Osteoblast (primary cell): Measurements from ENCODE around the gene TMEM248. TPM values are rescaled to one million over a fixed set of nuclear protein-coding genes. Genes with fewer than 3 reads are reported as not detected.
"Not testable (repeated sequence)": the region's sequence is repeated elsewhere in the genome, so short reads cannot be mapped to it uniquely, and the experiment has no call there.

ENCODE experiments used
- DNase-seq: peaks from one replicate; pipeline ENCODE4 v3.0.0; 2011; ENCODE audit warnings: low spot score, mixed read lengths; ENCODE audit not compliant: insufficient read length; ENCODE audit errors: missing footprints
- H2AFZ ChIP-seq: 2 replicates; pipeline ENCODE4 v1.6.0; 2011; ENCODE audit warnings: mild to moderate bottlenecking, low read length
- H3K27ac ChIP-seq: 2 replicates; pipeline ENCODE4 v1.5.1; 2011; ENCODE audit warnings: mild to moderate bottlenecking, low read depth, low read length, moderate library complexity
- H3K27me3 ChIP-seq: 2 replicates; pipeline ENCODE4 v1.6.0; 2012; ENCODE audit warnings: mild to moderate bottlenecking, control low read depth, inconsistent platforms, low read length, moderate library complexity; ENCODE audit not compliant: insufficient read depth
- H3K36me3 ChIP-seq: 2 replicates; pipeline ENCODE4 v1.5.1; 2011; ENCODE audit warnings: mild to moderate bottlenecking, low read length, control low read depth, moderate library complexity; ENCODE audit not compliant: insufficient read depth
- H3K4me1 ChIP-seq: 2 replicates; pipeline ENCODE4 v1.5.1; 2011; ENCODE audit warnings: mild to moderate bottlenecking, low read length, control low read depth, moderate library complexity; ENCODE audit not compliant: insufficient read depth
- H3K4me2 ChIP-seq: 2 replicates; pipeline ENCODE4 v1.6.0; 2011; ENCODE audit warnings: mild to moderate bottlenecking, low read length; ENCODE audit not compliant: insufficient read depth
- H3K4me3 ChIP-seq: fragments of 200-600 bp; sonication (generic); 3 replicates; pipeline ENCODE4 v1.5.1; 2012; ENCODE audit warnings: mild to moderate bottlenecking, low read length, inconsistent platforms; ENCODE audit not compliant: insufficient read depth
- H3K79me2 ChIP-seq: 2 replicates; pipeline ENCODE4 v1.6.0; 2012; ENCODE audit warnings: mild to moderate bottlenecking, low read length, control low read depth, inconsistent platforms; ENCODE audit not compliant: insufficient read depth
- H3K9me3 ChIP-seq: 2 replicates; pipeline ENCODE4 v1.5.1; 2011; ENCODE audit warnings: low read depth, low read length, control low read depth
- H4K20me1 ChIP-seq: 2 replicates; pipeline ENCODE4 v1.6.0; 2012; ENCODE audit warnings: mild to moderate bottlenecking, low read length, control low read depth; ENCODE audit not compliant: insufficient read depth
- total RNA-seq: library from RNA; depleted of rRNA; stranded (reverse); fragments of >200 nt; gene quantifications from 2 replicates; pipeline ENCODE4 v1.2.3, GENCODE V29; 2012
- TF ChIP-seq, protein P1 (sequence below): IDR thresholded peaks from 2 replicates; pipeline ENCODE4 v1.5.1; 2011; ENCODE audit warnings: mild to moderate bottlenecking, low read depth, low read length, moderate library complexity; ENCODE audit errors: extremely low read depth

TMEM248 gene
- total RNA-seq, 1 donor: 118 TPM

DNA sequence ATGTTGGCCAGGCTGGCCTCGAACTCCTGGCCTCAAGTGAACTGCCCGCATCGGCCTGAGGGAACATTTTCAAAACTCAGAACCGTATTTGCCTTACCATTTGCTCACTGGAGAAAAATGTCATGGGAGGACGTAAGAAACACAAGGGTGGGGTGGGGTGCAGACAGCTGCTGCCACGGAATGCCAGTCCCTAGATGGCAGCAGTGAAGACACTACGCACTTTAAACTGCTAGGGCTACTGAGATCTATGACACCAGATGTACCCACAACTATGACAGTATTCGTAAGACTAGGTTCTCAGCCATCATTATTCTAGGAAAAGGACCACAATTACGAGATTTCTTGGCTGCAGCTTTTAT is 73.6 kb downstream of the TMEM248 start:
- DNase-seq, H3K9me3 ChIP-seq, H4K20me1 ChIP-seq, H3K4me1 ChIP-seq, H3K27me3 ChIP-seq: not testable (repeated sequence)
- Histone ChIP-seq H3K4me2 (peak overlapping the region; percentile 79), H3K4me3 (peak overlapping the region; percentile 86), H3K27ac (peak overlapping the region; percentile 97), H3K79me2 (peaks cover 31% of the 10 kb centered on the region), H2AFZ (peak overlapping the region; percentile 62), H3K36me3 (peaks cover 16% of the 10 kb centered on the region)
- TF ChIP-seq, protein P1, sequence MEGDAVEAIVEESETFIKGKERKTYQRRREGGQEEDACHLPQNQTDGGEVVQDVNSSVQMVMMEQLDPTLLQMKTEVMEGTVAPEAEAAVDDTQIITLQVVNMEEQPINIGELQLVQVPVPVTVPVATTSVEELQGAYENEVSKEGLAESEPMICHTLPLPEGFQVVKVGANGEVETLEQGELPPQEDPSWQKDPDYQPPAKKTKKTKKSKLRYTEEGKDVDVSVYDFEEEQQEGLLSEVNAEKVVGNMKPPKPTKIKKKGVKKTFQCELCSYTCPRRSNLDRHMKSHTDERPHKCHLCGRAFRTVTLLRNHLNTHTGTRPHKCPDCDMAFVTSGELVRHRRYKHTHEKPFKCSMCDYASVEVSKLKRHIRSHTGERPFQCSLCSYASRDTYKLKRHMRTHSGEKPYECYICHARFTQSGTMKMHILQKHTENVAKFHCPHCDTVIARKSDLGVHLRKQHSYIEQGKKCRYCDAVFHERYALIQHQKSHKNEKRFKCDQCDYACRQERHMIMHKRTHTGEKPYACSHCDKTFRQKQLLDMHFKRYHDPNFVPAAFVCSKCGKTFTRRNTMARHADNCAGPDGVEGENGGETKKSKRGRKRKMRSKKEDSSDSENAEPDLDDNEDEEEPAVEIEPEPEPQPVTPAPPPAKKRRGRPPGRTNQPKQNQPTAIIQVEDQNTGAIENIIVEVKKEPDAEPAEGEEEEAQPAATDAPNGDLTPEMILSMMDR: peak; percentile 40

DNA sequence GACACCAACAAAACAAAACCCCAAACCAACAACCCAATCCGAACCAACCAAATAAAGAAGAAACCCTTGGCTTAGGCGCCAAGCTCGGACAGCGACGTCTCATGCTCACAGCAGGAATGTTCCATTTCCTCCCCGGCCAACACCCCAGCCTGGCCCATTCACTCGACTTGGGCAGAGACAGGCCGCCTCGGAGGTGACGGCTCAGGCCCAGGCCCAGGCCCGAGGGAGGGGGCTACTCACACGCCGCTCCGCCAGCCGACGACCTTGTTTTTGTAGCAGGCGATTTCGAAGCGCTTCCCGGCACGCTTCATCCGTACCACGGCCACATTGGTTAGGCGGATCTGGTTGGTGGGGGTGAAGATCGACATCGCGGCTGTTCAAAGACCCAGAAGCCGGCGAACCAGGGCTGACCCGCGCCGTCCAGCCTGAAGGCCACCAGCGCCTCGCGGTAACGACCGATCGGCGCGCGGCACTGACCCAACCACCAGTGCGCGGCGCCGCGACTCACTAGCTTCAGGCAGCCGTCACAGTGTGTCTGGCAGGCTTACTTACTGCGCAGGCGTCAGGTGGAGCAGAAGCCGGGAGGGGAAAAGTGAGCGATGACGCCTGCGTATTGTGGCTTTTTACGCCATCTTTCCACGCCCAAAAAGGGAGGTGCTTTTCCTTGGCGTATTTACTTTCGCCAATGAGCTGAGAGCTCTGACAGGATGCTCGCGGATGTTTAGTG is 74.2 kb downstream of the TMEM248 start, which contains the start of gene SBDS:
Gene SBDS (minus strand): TSS at position 537 of the 727 bp plus-strand sequence. CDS start 169 bp downstream, at position 368.
- TF ChIP-seq, protein P1: peak; percentile 3
- peaks cover 16% of the 10 kb centered on the region for H3K36me3 ChIP-seq

DNA sequence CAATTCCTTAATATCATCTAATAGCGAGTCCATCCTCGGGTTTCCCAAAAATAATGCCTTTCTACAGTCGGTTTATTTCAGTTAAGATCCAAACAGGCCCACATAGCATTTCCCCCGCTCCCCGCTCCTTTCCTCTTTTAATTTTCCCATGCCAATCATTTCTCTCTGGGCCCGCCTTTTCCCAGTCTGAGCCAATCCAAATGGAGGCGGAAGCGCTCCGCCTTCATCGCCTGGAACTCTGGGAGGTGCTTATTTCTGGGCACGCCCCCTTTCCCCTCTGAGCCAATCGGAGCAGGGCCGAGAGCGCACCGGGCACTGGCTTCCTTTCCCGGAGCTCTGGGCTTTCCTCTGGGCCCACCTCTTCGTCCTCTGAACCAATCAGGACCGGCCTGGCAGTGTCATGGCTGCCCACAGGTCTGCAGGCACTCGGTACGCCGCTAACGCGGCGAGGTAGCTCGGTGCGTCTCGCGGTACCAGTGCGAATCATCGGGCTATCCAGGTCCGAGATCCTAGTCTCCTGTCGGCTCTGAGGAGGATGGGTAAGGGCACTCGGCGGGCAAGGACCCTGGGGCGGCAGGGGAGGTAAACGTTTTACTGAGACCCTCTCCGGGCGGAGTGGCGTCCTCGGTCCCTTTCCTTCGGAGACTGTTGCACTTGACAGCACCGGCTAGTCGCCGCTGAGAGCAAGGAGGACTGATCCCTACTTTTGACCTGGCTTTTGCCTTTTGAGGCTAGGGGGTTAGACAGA is 75.6 kb downstream of the TMEM248 start, which contains the start of gene TYW1:
Gene TYW1 (plus strand): TSS at position 390 of the 748 bp plus-strand sequence. CDS start 146 bp downstream, at position 536.
- peaks cover 31% of the 10 kb centered on the region for H3K79me2 ChIP-seq
- peak within 1 kb of the TSS; percentile 83 for H3K4me2 ChIP-seq
- peaks cover 16% of the 10 kb centered on the region for H3K36me3 ChIP-seq
- not testable (repeated sequence) for H3K27me3 ChIP-seq, H4K20me1 ChIP-seq, H3K9me3 ChIP-seq, H3K4me1 ChIP-seq
- peak; percentile 87 for DNase-seq
- peak within 1 kb of the TSS; percentile 91 for H2AFZ ChIP-seq
- peak within 1 kb of the TSS; percentile 73 for H3K27ac ChIP-seq
- H3K4me3 ChIP-seq: peak within 1 kb of the TSS; percentile 86

More for the DNA sequence above, 74.2 kb downstream of the TMEM248 start, which contains the start of gene SBDS:
- peaks cover 31% of the 10 kb centered on the region for H3K79me2 ChIP-seq
- H3K9me3 ChIP-seq, H3K4me1 ChIP-seq, H4K20me1 ChIP-seq, H3K27me3 ChIP-seq: not testable (repeated sequence)
- H3K4me2 ChIP-seq: peak within 1 kb of the TSS; percentile 83
- peak; percentile 38 for DNase-seq
- peak within 1 kb of the TSS; percentile 97 for H3K27ac ChIP-seq
- H2AFZ ChIP-seq: peak within 1 kb of the TSS; percentile 62
- peak within 1 kb of the TSS; percentile 86 for H3K4me3 ChIP-seq

DNA sequence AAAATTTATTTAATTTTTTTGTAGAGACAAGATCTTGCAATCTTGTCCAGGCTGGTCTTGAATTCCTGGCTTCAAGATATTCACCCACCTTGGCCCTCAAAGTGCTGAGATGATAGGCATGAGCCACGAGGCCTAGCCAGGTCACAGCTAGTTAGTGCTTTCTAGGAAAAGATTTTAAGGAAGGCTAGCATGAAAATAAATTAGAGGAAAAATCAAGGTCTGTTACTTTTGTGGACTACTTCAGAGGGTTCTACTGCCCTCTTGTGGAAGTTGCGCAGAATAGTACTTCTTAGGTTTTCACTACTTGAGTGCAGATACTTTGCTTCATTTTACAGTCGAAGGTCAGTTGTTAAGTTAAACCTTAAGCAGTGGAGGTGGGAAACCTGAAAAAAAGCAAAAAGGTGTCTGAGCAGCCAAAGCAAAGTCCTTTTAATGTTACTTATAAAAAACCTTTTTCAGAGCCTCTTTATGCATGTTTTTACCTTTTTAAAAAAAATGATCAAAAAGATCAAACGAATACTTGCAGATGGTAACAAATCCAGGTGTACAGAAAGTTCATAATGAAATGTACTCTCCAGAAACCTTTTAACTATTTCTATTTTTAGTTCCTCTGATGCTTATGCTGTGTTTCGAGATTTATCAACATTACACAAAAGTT is 79.7 kb downstream of the TMEM248 start:
- not testable (repeated sequence) for H3K4me3 ChIP-seq, DNase-seq, H2AFZ ChIP-seq, H3K79me2 ChIP-seq, H3K9me3 ChIP-seq, H3K4me1 ChIP-seq, H3K4me2 ChIP-seq, H3K27me3 ChIP-seq, H3K27ac ChIP-seq, H3K36me3 ChIP-seq, H4K20me1 ChIP-seq
- TF ChIP-seq, protein P1: peak; percentile 31

DNA sequence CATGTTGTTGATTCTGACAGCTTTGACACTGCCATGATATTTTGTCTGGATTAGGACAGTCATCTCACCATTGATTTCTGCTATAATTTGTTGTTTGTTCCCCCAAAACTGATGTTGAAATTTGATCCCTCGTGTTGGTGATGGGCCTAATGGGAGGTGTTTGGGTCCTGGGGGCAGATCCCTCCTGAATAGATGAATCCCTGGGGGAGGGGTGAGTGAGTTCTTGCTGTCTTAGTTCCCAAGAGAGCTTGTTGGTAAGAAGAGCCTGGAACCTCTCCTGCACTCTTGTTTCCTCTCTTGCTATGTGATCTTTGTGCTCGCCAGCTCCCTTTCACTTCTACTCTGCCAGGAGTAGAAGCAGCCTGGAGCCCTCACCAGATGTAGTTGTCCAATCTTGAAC is 83.1 kb downstream of the TMEM248 start:
- not testable (repeated sequence) for DNase-seq, H3K79me2 ChIP-seq, H3K27ac ChIP-seq, H3K4me1 ChIP-seq, H4K20me1 ChIP-seq, H3K4me2 ChIP-seq, H3K36me3 ChIP-seq, H2AFZ ChIP-seq, H3K27me3 ChIP-seq, H3K9me3 ChIP-seq, H3K4me3 ChIP-seq
